Measurements from ENCODE around the gene CAMK2D.

- TF ChIP-seq CTCF (conservative IDR thresholded peaks at IDR 0.05) (no peak), ZFX (IDR thresholded peaks at IDR 0.05) (no peak)
Observed at GRCh38 chr4:113675731-113676697, 85.5 kb downstream of the CAMK2D start.

Measured in C4-2B (cell line).